GM19468 (cell line): ENCODE measurements around the gene DDX25.

Source experiments
- ATAC-seq: cut with Tn5 transposase; IDR thresholded peaks from one replicate; pipeline ENCODE4 v1.9.1; 2021; ENCODE audit warnings: mild to moderate bottlenecking, moderate library complexity, moderate number of reproducible peaks; ENCODE audit not compliant: unreplicated experiment; ENCODE audit errors: extremely low read depth

The DDX25 gene

DNA sequence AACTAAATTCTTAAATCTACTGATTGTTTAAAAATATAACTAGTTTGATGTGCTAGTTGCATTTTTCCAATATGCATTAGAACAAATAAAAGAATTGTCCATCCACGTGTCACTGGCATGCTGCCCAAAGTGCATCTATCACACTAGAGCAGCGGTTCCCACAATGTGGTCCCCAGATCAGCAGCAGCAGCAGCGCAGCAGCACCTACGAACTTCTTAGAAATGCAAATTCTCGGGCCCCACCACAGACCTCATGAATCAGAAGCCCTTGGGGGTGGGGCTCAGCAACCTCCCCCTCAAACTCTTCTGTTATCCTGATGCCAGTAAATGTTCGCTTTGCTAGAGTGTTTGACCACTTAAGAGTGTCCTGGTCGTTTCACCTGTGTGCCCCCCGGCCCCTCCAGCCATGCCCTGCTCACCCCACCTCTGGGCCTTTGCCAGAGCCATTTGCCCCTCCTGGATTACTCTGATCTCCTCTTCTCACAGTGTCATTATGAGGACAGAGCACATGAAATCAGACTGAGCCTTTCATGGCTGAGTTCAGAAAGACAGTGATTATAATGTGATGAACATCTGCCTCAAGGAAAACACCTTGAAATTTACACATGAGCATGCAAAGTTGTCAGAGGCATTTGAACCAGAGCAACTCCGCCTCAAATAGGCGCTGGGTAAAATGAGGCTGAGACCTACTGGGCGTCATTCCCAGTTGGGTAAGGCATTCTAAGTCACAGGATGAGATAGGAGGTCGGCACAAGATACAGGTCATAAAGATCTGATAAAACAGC, 28.9 kb downstream of the DDX25 start:
- ATAC-seq: no peak

DNA sequence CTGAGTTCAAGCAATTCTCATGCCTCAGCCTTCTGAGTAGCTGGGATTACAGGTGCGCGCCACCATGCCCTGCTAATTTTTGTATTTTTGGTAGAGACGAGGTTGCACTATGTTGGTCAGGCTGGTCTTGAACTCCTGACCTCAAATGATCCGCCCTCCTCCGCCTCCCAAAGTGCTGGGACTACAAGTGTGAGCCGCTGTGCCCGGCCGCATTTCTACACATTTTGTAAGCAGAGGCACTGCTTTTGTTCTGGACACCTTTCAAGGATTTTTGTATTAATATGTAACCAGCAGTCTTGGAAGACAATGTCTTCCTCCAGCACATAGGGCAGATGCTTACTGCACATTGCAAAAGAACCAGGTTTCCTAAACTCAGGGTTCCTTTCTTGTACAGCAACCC, 30.2 kb downstream of the DDX25 start:
- no peak for ATAC-seq

DNA sequence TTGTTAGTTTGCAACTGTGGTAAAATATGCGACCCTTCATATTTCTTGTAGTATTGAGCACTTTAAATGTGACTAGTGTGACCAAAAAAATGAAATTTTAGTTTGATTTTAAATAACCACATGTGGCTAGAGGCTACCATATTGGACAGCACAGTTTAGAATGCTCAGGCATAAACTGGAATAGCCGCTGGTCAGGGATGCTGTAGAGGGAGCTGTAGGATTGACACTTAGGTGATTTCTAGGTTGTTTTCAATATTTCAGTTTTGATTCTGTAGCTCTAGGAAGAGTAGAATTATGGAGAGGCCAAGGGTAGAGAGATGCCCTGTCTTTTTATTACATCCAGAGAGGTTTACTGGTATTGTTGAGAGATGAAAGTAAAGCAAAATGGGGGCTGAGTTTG, 30.7 kb downstream of the DDX25 start:
- no peak for ATAC-seq

DNA sequence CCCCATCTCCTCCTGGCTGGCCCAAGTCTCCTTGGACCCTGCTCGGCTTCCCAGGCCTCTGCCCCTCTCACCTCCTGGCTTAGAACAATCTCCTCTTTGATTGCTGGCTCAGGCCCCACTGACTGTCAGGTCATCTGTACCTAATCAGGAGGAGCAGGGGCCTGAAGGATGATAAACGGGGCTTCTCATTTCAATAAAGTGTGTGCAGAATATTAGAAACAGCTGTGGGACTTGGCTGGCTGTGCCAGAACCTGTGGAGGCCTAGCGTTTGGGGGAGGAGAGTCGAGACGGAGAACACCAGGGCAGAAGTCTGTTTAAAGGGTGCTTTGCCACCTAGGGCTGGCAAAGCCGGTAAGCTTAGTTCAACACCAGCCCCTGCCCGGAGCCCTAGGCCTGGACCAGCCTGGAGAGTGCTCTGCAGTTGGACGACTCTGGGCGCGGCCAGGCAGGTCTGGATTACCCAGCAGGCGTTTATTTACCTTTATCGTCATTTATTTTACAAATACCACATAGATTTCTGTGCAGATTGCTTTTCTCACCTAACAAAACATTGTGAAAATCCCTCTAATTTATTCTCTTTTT, 31.4 kb downstream of the DDX25 start:
- ATAC-seq: no peak

DNA sequence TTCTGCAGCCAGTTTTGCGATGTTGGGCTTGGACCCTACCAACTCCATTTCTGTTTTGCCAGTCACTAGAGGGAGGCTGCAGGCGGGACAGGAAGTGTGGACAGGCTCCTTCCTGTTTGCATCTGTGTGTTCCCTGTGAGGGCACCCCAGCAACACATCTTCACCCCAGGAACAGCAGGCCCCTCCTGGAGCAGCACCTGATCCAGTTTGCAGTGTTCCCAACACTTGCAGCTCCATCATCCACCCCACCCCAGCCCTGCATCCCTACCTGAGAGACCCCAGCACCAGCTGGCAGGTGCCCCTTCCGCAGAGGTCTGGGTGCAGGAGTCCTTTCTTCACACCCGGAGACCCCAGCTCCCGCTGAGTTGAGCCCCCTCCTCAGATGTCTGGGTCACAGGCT, 34.1 kb downstream of the DDX25 start:
- no peak for ATAC-seq

DNA sequence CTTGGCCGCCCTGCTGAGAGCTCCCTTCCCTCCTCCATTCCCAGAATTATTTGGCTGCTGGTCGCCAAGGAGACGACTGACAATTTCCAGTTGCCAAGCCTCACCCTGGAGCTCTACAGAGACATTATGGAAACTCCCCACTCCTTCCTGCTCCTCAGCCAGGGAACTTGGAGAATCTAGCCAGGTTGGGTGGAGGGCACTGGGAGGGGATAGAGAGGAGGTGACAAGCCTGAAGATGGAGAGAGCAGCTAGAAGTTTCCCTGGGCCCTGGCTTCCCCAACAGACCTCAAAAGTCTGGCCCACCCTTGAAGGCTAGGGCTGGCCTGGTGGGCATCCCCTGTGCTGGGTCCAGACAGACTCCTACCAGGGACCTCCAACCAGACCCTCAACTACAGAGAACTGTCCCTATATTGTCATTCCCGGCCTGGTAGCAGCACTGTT, 34.8 kb downstream of the DDX25 start:
- ATAC-seq: no peak

DNA sequence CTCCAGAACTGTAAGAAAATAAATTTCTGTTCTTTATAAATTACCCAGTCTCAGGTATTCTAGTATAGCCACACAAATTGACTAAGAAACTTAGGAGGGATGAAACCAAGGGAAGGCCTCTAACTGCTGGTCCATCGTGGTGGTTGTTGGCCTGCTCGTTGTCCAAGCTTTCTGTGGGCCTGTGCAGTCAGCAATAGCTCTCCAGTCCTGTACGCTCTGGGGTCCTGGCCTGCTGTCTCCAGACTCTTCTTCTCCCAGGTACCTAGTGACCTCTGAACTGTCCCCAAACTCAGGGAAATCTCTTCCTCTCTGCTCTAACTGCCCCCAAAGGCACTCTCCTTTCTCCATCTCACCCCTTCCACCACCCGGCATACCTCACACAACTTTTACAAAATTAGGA, 35.8 kb downstream of the DDX25 start:
- no peak for ATAC-seq

DNA sequence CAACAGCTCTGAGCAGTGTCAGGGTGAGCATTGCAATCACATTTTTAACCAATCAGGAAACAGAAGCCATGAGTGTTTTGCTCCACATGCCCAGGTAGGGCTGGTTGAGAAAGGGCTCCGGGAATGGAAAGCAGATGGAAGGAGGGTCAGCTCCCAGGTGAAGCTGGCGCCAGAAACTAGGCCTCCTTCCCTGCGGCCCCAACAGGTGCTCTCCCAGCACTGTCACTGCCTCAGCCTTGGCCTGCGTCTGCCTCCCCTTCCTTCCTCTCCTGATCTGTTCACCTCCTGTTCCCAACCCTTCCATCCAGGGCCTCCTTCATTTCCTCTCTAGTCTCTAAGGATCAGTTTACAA, 36.9 kb downstream of the DDX25 start:
- no peak for ATAC-seq

DNA sequence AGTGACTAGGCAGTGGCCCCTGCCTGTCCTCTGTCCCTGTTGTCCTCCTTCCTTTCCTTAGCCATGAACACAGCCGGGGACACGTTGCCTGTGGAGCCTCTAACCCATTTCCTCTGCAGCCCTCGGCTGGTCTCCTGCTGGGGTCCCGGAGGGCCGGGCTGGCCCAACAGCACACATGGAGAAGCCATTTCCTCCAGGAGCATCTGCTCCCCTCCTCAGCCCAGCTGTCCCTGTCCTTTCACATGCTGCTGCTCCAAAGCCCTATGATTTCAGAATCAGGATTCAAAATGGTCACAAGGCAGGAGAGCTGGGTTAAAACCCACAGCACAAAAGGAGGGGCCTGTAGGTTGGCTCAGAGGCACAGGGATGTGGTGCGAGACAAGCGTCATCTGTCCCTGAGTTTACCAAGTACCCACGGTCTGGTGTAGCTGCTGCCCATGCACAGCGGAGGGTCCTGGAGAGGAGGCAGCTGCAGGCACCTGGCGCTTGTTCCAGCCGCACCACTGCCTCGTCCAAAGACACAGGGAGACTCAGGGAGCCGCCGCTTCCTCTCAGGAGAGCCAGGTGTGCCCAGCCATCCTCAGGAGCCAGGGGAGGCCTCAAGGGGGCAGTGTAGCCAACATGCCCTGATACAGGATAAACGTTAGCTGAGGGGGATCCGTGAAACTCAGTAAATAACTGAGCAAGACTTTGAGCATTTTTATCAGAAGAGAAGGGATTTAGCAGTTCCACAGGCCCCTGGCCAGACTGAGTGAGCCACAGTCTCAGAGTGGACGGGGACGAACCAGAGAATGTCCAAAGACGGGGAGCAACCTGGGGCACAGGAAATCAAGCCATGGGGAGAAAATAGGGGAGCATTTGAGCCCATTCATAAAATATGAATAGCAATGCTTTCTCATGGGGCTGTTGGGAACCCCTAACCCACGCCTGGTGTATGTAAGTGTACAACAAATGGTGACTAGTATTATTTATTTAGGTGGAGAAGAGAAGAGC, 37.6 kb downstream of the DDX25 start:
- ATAC-seq: no peak

DNA sequence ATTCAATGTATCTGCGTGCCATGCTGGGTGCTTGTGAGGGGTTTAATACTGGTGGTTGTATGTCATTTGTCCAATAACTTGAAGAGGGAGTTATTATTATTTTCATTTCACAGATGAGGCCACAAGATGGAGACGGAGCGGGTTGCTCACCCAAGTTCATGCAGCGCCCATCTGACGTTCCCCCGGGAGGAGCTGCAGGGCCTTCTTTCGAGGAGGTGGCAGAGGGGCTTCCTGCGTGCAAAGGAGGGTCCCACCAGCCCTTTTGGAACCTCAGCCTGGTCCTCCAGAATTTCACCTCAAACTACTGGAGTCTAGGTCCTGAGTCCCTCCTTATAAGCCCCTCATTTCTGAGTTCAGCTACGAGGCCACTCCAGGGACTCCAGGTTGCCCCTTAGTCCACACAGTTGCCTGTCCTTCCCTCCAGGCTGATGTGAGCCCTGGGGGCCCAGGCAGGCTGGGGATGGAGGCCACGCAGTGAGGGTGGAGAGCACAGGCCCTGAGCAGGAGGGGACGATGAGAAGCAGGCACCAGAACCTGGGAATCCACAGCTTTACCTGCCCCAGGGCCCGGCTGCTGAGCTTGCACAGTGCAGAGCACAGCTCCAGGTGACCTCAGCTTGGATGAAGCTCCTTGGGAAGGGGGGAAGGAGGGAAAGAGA, 38.6 kb downstream of the DDX25 start:
- ATAC-seq: no peak

DNA sequence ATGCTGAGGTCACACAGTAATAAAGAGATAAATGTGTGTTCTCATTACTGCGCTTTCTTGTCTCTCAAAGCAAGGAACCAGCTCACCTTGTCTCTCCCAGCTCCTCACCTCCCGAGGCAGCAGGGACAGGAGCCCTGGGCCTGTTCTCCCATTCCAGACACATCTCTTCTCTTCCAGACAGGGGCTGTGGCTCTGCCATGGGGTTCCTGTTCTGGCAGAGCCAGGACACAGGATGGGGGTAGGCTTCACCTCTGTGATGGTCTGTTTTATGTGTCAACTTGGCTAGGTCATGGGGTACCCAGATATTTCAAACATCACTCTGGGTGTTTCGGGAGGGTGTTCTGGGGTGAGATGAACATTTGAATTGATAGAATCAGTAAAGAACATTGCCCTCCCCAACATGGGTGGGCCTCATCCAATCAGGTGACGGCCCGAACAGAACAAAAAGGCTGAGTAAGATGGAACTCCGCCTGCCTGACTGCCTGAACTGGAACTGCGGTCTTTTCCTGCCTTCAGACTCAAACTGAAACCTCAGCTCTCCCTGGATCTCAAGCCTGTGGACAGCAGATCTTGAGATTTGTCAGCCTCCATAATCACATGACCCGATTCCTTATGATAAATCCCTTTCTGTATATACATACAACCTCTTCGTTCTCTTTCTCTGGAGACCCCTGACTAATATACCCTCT, 39.5 kb downstream of the DDX25 start:
- ATAC-seq: no peak

DNA sequence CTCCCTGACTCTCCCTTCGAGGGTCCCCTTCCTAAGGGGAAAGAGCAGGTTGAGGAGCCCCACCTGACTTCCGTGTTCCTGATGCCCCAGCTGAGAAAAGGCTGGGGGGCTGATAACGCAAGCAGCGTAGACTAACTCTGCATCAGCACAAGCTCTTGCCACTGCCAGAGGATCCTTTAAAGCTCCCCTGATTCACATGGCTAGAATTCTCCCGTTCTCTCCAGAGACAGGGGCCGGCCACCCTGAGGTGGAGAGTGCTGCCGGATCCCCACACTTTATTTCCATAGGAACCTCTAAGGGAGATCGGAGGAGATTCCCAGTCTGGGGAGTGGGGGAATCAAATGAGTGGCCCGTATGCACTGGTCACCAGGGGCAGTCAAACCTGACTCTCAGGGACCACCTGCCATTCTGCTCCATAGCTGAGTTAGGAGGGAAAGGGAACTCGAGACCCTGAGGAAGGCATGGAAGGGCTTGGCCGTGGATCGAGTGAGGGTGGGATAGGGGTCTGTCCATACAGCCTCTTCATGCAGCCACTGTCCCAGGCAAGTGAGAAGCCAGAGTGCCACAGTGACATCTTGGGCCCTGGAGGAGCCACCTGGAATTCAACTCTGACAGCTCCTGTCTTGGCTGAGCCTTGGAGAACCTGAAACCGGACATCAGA, 40.2 kb downstream of the DDX25 start:
- ATAC-seq: no peak

DNA sequence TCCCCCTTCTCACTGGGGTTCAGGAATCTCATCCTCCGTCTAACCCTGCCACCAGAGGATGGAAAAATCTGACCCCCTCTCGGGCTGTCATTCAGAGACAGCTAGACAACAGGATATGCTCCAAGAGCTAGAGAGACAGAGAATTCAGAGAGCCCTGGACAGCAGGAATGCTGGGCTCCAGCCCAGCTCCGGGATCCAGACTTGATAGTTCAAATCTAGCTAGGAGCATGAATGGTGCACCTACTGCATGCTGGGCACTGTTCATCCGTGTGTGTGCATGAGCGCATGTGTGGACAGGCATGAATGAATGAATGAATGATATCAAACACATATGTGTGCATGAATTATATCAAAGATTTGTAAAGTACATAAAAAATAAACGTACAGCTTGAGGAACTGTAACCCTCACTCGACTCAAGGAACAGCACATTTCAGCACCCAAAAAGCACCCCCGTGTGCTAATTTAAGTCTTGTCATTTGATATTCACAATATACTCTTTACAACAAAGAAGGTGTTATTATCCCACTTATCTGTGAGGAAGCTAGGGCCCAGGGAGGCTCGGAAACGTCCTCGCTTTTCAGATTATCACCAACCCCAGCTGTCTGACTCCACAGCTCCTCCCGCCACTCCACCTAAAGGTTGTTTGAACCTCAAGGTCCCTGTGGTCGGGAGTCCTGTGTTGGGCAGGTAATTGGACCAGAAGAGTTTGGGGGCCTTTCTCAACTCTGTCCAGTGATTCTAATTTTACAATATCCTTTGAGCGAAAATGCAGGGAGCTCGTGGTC, 40.9 kb downstream of the DDX25 start:
- no peak for ATAC-seq

DNA sequence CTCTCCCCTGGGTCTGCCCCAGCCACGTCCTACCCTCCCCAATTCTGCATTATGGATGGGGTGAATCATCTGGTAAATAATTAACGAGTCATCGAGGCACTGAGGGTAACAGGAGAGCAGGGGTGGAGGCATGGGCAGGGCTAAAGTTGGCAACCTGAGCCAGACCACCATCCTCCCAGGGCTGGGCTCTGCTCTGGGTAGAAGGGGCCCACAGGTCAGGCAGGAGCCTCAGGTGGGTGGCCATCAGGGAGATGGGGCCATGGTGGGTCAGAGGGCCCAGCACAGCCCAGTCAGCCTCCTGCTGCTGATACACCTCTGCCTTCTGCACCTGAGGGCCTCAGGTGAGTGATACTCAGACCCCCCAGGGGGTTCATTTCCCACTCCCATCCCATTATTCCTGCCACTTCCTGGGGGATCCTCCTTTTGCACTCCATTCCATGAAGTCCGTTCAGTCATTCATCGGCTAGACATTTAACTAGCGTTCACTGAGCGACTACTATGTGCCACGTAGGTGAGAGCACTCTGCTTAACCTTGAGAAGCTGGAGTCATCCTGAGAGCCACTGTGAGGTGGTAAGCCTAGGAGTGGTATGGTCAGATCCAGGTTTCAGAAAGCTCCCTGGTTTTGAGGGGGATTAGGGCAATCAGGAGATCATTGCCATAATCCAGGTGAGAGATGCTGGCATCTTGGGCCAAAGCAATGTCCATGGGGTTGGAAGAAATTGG, 41.7 kb downstream of the DDX25 start, which contains the start of gene VSIG10L2:
Gene VSIG10L2, plus strand, starts transcription at position 248 of the 724 bp plus-strand sequence. Its CDS starts 12 bp downstream, at position 260.
- no peak for ATAC-seq

DNA sequence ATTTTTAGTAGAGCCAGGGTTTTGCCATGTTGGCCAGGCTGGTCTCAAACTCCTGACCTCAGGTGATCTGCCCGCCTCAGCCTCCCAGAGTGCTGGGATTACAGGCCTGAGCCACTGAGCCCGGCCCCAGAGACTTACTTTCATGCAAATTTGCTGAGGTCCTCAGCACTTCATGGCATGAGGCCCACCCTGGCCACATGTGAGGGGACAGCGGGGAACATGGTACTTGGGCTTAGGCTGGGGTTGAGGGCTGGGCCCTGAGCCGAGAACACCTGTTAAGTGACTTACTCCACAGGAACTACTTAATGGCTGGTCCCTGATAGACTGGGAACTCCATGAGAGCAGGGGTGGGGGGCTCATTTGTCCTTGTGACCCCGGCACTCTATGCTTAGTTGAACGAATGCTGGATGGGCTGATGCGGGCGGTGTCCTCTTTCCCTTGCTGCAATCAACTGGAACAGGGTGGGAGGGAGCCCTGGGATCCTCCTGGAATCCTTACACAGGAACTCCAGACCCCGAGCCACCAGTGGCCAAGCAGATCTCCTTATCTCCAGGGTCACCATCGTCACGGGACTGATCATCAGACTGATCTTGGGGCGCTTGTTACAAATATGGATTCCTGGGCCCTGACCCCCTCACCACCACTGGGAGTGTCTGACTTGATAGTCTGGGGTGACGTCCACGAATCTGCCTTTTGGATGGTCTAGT, 42.6 kb downstream of the DDX25 start:
- ATAC-seq: no peak

DNA sequence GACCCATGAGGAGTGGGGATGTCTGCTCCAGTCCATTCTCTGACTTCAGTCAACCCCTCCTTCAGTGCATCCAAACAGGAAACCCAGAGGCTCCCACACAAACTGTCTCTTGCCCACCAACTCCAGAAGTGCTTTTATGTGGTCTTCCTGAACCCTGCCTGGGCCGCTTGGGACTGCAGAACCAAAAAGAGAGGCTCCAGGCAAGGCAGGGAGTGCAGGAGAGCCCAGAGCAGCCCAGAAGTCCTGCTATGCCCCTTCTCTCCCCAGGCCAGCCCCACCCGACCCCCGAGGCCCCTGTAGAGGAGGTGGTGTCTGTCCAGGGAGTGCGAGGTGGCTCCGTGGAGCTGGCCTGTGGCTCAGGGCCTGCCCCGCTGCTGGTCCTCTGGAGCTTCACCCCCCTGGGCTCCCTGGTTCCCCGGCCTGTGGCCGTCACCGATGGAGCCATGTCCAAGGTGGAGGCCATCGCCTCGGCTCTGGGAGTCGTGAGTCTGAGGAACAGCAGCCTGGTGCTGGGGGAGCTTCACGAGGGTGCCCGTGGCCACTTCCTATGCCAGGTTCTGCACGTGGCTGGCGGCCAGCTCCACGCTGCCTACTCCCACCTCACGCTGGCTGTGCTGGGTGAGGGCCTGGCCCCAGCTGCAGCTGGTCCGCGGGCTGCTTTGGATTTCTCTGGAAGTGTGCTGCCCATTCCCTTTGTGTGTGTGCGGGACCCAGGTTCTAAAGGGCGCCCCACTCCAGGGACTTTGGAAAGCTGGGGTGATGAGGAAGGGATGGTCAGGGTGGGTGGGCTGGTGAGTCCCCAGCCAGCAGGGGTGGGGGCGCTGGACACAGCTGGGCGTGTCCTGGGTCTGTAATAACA, 43.3 kb downstream of the DDX25 start:
- ATAC-seq: no peak
